Activated CD4-positive, CD25-positive, alpha-beta regulatory T cell treated with anti-CD3 and anti-CD28 coated beads, Interleukin-2, amount 50 U/mL, for 16 hours (primary cell): Measurements from ENCODE around the gene MYOG.

Experiments used
- DNase-seq: peaks from one replicate; pipeline ENCODE4 v3.0.0-alpha.2; 2020; ENCODE audit warnings: low read depth, low spot score

MYOG gene

DNA sequence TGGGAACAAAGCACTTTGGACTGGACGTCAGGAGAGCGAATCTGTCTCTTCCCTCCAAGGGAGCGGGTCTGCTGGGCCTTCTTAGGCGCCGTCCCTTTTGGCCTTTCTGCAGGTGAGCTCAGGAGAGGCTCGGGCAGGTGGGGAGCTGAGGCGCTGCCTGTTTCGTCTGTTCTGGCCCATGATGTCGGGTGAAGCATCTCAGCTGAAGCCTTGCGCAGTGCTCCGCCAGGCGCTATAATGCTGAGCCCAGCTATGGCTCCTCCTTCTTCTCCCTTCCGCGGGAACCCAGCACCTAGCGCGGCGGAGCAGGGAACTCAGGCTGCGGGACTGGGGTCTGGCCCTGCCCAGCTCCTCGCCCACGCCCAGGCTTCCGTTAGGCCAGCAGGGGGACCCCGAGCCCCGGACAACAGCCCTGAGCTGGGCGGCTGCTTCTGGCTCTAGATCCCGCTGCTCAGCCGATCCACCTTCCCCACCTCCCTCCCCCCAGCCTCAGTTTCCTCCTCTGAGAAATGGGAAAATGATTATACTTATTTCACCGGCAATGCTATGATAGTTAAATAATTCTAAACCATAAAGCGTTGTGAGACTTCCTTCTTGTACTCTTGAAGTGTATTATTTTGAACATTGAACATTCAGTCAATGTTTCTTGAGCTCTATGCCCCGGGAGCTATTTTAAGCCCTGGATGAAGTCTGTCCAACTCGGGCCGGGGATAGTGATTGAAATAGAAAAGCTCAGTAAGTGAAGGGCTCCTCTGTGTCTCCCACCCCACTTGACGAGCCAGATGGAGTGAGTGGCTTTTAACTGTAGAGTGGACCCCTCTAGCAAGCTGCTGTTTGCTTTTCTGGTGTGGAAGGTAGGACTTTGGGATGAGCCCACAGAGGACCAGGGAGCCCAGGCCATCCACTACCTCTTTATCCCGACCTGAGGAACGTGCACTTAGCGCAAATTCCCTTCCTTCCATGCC lies 32.1 kb upstream of the MYOG start:
- DNase-seq: no peak

- no peak for DNase-seq
Measured at GRCh38 chr1:203116091-203116820, 30.4 kb upstream of the MYOG start.

- DNase-seq: no peak
Measured at GRCh38 chr1:203114202-203114601, 28.4 kb upstream of the MYOG start.

DNA sequence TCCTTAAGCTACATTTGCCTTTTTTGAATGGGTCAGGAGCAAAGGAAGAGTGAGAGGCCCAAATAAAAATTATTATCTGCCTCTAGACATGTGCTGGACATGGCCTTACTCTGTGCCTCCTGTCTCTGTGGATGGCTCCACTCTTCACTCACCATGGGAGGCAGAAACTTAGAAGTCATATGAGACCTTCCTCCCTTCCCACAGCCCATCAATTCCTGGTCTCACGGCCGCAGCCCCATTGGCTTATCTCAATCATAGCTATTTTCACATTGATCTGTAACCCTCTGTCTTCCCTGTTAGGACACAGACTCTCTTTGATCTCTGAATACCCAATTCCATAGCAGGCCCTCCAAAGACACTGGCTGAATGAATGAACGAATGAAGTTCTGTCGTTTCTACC lies 27.5 kb upstream of the MYOG start:
- DNase-seq: no peak

DNA sequence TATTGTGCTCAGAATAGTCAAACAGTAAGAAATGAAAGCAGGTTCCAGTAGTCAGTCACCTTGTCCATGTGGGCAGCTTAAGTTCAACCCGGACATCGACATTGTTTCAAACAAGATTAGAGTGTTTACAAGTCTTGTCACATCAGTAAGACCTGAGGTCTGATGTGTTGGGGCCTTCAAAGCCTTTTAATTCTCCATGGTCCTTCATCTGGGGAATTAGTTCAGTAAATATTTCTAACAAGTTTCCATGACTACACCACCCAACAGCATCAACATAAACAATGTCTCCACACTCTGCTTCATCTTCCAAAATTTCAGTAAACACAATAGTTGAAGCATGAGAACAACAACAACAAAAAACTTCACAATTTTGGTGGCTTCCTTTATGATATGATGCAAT lies 26.7 kb upstream of the MYOG start:
- DNase-seq: no peak

DNA sequence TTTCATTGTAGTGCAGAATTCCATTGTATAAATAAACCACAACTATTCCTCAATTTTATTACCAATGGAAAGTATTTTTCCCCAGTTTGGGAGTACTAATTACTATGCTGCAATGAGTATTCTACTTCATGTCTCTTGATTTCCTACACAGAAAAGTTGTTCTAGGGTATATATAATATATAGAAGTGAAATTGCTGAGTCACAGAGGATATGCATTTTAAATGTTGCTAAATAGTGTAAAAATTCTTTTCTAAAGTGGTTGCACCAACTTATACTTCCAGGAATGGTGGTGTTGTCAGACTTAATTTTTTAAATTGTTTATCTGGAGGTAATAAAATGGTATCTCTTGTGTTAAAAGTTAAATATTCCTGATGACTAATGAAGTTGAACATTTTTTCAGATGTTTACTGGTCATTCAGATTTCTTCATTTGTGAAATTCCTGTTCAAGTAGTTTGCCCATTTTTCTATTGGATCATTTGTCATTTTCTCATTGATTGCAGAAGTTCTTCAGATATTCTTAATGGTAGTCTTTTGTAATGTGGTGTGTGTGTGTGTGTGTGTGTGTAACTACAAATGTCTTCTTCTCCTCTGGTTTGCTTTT lies 19.1 kb upstream of the MYOG start:
- DNase-seq: no peak

- no peak for DNase-seq
Measured at GRCh38 chr1:203103829-203104495, 18.1 kb upstream of the MYOG start.

DNA sequence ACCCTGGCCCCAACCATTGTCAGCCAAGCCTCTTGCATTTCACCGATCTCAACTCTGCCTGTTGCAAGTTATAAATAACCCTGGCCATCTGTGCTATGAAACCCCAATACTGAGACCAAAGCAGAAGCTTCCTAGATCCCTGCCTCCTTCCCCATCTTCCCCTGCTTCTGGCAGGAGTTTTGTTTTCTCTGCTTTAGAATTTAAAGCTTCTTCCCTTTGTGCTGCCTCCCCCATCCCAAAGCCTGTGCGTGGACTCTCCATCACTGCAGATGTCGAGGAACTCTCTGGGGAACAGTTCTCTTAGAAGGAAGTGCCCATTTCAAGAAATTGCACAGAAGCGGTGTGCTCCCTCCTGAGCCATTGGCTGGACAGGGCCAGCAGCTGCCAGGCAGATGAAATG lies 17.4 kb upstream of the MYOG start:
- DNase-seq: no peak

GRCh38 chr1:203101813-203102634 lies 16.2 kb upstream of the MYOG start:
- DNase-seq: no peak

DNA sequence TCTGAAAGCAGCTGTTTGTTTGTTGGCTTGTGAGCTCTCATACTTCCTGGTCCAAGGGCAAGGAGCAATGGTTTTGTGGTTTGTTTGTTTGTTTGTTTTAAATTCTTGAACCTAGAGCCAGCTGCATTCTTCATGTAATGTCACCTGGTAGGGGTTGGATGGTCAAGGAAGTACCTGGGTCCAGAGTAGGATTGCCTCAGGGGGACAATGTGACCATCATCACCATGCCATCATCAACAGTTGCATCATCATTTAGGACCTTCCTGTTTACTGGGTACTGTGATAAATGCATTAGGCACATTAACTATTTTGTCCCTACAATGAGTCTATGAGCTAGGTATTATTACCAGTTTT lies 14.7 kb upstream of the MYOG start:
- no peak for DNase-seq

DNA sequence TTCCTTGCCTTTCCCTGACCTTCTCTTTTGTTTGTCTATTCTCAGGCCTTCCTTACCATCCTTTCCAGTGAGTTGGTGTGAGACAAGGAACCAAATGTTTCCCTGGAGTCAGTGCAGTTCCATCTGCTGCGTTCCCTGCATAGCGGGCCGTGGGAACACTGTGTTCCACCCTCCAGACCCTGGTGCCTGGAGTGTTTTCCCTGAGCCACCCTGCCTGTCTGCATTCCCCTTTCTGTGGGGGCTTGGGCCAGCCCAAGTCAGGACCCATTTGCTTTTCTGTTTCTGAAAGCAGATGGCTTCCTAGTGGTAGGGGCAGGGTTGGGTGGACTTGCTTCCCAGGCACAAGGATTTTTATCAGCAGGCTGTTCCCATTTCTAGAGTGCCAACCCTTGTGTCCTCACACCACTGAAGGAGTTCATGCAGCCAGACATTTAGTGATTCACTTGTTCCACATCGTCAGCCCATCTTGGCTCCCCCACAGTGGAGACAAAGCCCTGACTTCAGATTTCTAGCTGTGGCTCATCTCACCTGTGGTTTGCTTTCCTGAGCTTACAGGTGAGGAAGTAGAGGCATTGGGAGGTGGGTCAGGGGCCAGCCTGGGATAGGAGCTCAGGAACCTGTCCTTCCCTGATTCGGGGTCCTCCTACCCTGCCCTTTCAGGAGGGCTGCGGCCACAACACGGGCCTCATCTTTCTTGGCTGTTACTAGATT lies 14.1 kb upstream of the MYOG start:
- no peak for DNase-seq

GRCh38 chr1:203098914-203099520 lies 13.2 kb upstream of the MYOG start:
- DNase-seq: no peak

DNA sequence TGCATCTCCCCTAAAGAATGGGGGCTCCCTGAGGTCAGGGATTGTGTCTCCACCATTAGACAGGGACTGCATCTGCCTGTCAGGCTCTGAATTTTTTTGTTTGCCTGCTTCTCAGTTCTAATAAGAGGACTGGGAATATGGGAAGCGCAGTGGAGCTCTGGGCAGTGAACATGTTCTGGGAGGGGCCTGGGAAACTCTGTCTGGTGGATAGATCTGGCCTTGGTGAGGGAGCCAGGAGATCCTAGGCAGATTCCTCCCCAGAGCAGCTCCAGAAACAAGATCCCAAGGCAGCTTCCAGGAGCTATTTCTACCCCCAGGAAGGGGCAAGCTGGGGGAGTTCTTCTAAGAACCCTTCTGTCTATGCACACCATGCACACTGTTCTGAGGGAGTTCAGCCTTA lies 12.6 kb upstream of the MYOG start:
- DNase-seq: no peak

- no peak for DNase-seq
Measured at GRCh38 chr1:203097001-203097400, 11.2 kb upstream of the MYOG start.

- DNase-seq: no peak
Measured at GRCh38 chr1:203096566-203096965, 10.8 kb upstream of the MYOG start.

DNA sequence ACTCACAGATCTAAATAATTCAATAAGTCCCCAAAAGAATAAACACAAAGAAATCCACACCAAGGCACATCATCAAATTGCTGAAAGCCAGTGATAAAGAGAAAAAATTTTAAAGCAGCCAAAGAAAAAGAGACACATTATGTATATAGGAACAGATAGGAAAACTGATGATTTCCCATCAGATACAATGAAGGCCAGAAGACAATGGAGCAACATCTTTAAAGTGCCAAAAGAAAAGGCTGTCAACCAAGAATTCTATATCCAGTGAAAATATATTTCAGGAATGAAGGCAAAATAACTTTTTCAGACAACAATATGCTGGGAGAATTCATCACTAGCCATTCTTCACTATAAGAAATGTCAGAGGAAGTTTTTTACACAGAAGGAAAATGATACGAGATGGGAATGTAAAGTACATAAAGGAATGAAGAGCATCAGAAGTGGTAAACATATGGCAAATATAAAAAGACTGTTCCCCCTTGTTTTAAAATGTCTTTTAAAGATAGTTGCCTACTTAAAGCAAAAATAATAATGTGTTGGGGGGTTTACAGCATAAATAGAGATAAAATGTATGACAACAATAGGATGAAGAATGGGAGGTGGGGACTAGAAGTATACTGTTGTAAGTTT lies 9.4 kb upstream of the MYOG start:
- no peak for DNase-seq

- DNase-seq: no peak
Measured at GRCh38 chr1:203093754-203094410, 8.1 kb upstream of the MYOG start.

GRCh38 chr1:203091761-203092330 lies 6.0 kb upstream of the MYOG start:
- no peak for DNase-seq

GRCh38 chr1:203091199-203091477 lies 5.3 kb upstream of the MYOG start:
- DNase-seq: no peak
